ENCODE measurements around the gene C17orf100. TPM values are rescaled to one million over a fixed set of nuclear protein-coding genes. Genes with fewer than 3 reads are reported as not detected.

C17orf100 gene
- total RNA-seq = 1 to 10 TPM in 1 of 2 donors, under 1 TPM in 1; 0.56 to 2.2 TPM
- 10 to 100 TPM in 1 of 2 donors, 1 to 10 TPM in 1; 3.3 to 33.2 TPM for polyA plus RNA-seq

GRCh38 chr17:6651354-6651918 is at the start of gene C17orf100, which contains the start of gene MED31:
Gene C17orf100 (plus strand): TSS chr17:6651762. CDS start chr17:6651914, 152 bp downstream.
Gene MED31 (minus strand): TSS chr17:6651605. CDS start chr17:6651528, 77 bp downstream.
- DNase-seq (ENCODE audit: low spot score) = peak; percentile 97
- peak within 1 kb of the TSS; percentile 88 to 96 for H3K9ac ChIP-seq (ENCODE audit: low read depth in 1 of 2, low read length in 2 of 2)
- peaks cover 0 to 5% (median 3%) of the 10 kb centered on the region in 4 donors for H3K36me3 ChIP-seq (ENCODE audit: control insufficient read depth in 4 of 4, insufficient read depth in 3 of 4, low read depth in 1 of 4, low read length in 3 of 4)
- H3K27me3 ChIP-seq (ENCODE audit: control insufficient read depth in 4 of 4, insufficient read depth in 4 of 4, low read length in 3 of 4) = no peaks in the 10 kb centered on the region
- peaks cover 3 to 46% (median 38%) of the 10 kb centered on the region in 4 donors for H3K4me1 ChIP-seq (ENCODE audit: control insufficient read depth in 4 of 4, insufficient read depth in 4 of 4, low read length in 3 of 4)
- peak within 1 kb of the TSS; percentile 89 to 92 for H3K27ac ChIP-seq (ENCODE audit: low read depth in 1 of 2, low read length in 2 of 2)
- TF ChIP-seq, protein P1, sequence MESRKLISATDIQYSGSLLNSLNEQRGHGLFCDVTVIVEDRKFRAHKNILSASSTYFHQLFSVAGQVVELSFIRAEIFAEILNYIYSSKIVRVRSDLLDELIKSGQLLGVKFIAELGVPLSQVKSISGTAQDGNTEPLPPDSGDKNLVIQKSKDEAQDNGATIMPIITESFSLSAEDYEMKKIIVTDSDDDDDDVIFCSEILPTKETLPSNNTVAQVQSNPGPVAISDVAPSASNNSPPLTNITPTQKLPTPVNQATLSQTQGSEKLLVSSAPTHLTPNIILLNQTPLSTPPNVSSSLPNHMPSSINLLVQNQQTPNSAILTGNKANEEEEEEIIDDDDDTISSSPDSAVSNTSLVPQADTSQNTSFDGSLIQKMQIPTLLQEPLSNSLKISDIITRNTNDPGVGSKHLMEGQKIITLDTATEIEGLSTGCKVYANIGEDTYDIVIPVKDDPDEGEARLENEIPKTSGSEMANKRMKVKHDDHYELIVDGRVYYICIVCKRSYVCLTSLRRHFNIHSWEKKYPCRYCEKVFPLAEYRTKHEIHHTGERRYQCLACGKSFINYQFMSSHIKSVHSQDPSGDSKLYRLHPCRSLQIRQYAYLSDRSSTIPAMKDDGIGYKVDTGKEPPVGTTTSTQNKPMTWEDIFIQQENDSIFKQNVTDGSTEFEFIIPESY (IDR thresholded peaks at IDR 0.05) = peak; percentile 75
- peak in 1 of 2 donors; percentile 25 for TF ChIP-seq JUND (IDR thresholded peaks at IDR 0.05)
- peak; percentile 88 for TF ChIP-seq YY1 (IDR thresholded peaks at IDR 0.05)
- peak; percentile 89 to 98 for TF ChIP-seq GABPA (IDR thresholded peaks at IDR 0.05 in 1 of 2, conservative IDR thresholded peaks at IDR 0.05 in 1 of 2)
- TF ChIP-seq, protein P2, sequence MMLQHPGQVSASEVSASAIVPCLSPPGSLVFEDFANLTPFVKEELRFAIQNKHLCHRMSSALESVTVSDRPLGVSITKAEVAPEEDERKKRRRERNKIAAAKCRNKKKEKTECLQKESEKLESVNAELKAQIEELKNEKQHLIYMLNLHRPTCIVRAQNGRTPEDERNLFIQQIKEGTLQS (IDR thresholded peaks at IDR 0.05) = no peak
- peak; percentile 22 for TF ChIP-seq FOXA2 (IDR thresholded peaks at IDR 0.05)
- TF ChIP-seq, protein P3, sequence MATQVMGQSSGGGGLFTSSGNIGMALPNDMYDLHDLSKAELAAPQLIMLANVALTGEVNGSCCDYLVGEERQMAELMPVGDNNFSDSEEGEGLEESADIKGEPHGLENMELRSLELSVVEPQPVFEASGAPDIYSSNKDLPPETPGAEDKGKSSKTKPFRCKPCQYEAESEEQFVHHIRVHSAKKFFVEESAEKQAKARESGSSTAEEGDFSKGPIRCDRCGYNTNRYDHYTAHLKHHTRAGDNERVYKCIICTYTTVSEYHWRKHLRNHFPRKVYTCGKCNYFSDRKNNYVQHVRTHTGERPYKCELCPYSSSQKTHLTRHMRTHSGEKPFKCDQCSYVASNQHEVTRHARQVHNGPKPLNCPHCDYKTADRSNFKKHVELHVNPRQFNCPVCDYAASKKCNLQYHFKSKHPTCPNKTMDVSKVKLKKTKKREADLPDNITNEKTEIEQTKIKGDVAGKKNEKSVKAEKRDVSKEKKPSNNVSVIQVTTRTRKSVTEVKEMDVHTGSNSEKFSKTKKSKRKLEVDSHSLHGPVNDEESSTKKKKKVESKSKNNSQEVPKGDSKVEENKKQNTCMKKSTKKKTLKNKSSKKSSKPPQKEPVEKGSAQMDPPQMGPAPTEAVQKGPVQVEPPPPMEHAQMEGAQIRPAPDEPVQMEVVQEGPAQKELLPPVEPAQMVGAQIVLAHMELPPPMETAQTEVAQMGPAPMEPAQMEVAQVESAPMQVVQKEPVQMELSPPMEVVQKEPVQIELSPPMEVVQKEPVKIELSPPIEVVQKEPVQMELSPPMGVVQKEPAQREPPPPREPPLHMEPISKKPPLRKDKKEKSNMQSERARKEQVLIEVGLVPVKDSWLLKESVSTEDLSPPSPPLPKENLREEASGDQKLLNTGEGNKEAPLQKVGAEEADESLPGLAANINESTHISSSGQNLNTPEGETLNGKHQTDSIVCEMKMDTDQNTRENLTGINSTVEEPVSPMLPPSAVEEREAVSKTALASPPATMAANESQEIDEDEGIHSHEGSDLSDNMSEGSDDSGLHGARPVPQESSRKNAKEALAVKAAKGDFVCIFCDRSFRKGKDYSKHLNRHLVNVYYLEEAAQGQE (IDR thresholded peaks at IDR 0.05) = peak; percentile 76
- peak; percentile 72 for TF ChIP-seq HNF4G (IDR thresholded peaks at IDR 0.05)
- peak; percentile 68 for TF ChIP-seq MAX (IDR thresholded peaks at IDR 0.05)
- TF ChIP-seq FOXA1 (IDR thresholded peaks at IDR 0.05) = peak; percentile 66
- TF ChIP-seq HNF4A (conservative IDR thresholded peaks at IDR 0.05) = peak; percentile 88 to 92
- TF ChIP-seq RXRA (IDR thresholded peaks at IDR 0.05) = peak; percentile 38 to 51
- TF ChIP-seq SP1 (IDR thresholded peaks at IDR 0.05) = peak; percentile 93
- peak in 1 of 2 donors; percentile 38 for TF ChIP-seq RAD21 (IDR thresholded peaks at IDR 0.05)
- TF ChIP-seq NR2F2 (IDR thresholded peaks at IDR 0.05) = no peak
- TF ChIP-seq EGR1 (IDR thresholded peaks at IDR 0.05; ENCODE audit: low read depth in 2 of 2) = peak; percentile 51 to 58
- TF ChIP-seq CTCF (IDR thresholded peaks at IDR 0.05; ENCODE audit: low read depth, low read length, missing input control) = no peak
- peak; percentile 57 for TF ChIP-seq TAF1 (conservative IDR thresholded peaks at IDR 0.05)
- WGBS = under 1% methylated on average over 35 of the region's 35 CpGs
- H3K4me3 ChIP-seq (ENCODE audit: low read depth in 1 of 3, low read length in 3 of 3) = peak within 1 kb of the TSS; percentile 61 to 99 (median 87)
- H3K9me3 ChIP-seq (ENCODE audit: control insufficient read depth in 4 of 4, low read length in 3 of 4) = no peaks in the 10 kb centered on the region
